ENCODE measurements around the gene TAOK2.
"Not testable (repeated sequence)": the region's sequence is repeated elsewhere in the genome, so short reads cannot be mapped to it uniquely, and the experiment has no call there.

TAOK2 gene

DNA sequence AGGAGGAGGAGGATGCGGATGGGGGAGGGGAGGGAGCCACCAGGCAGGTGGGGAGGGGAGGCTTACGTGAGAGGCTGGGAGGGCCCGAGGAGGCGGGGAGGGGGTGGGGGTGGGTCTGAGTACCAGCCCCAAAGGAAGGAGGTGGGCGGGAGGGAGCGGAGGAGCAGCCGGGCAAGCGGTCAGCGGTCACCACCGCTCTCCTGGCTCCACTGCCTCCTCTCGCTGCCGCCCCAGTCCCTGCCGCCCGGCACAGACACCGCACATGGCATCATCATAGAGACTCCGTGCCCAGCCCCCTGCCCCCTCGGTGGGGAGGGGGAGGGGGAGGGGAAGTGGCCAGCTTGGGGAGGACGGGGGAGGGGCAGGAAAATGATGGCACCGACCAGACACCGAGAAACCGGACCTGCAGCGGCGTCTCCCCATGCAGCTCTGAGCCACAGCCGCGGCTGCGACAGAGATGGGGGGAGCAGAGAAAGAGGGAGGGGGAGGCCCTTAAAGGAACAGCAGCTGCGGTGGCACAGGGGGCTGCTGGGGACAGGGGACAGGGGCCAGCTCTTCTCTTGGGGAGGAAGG, 57.3 kb downstream of the TAOK2 start, which contains the start of gene TLCD3B:
TSS of gene TLCD3B (minus strand) at position 431 of the 573 bp plus-strand sequence. CDS start 744 bp downstream, outside the sequence.
- TF ChIP-seq, protein P1, sequence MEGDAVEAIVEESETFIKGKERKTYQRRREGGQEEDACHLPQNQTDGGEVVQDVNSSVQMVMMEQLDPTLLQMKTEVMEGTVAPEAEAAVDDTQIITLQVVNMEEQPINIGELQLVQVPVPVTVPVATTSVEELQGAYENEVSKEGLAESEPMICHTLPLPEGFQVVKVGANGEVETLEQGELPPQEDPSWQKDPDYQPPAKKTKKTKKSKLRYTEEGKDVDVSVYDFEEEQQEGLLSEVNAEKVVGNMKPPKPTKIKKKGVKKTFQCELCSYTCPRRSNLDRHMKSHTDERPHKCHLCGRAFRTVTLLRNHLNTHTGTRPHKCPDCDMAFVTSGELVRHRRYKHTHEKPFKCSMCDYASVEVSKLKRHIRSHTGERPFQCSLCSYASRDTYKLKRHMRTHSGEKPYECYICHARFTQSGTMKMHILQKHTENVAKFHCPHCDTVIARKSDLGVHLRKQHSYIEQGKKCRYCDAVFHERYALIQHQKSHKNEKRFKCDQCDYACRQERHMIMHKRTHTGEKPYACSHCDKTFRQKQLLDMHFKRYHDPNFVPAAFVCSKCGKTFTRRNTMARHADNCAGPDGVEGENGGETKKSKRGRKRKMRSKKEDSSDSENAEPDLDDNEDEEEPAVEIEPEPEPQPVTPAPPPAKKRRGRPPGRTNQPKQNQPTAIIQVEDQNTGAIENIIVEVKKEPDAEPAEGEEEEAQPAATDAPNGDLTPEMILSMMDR (IDR thresholded peaks at IDR 0.05; ENCODE audit: borderline replicate concordance, control extremely low read depth, extremely low read depth, insufficient read depth, missing control alignments), result no peak
- no peak for DNase-seq (ENCODE audit: low spot score)
- in situ Hi-C loops (cut with MboI; ENCODE audit: low sequenced_read_pairs, unreplicated experiment), result no loop called here

DNA sequence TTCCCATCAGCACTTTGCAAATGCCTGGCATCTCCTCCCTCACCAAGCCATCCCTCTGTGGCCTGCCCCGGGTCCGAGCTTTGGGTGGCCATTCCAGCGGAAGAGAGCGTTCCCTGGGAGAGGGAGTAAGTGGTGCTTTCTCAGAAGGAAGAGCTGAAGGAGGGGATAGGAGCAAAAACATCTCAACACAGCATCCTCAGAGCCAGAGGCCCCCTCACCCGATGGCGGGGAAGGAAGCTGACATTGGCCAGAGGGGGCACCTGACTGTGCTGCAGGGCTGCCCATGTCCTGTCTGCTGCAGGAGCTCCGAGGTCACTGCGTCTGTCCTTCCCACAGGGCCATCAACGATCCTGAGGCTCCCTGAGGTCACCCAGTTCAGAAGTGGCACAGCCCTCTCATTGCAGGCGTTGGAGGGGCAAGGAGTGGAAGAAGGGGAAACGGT, 57.8 kb downstream of the TAOK2 start:
- TF ChIP-seq, protein P1 (IDR thresholded peaks at IDR 0.05; ENCODE audit: borderline replicate concordance, control extremely low read depth, extremely low read depth, insufficient read depth, missing control alignments), result no peak
- in situ Hi-C loops (cut with MboI; ENCODE audit: low sequenced_read_pairs, unreplicated experiment), result no loop called here
- DNase-seq (ENCODE audit: low spot score), result no peak

DNA sequence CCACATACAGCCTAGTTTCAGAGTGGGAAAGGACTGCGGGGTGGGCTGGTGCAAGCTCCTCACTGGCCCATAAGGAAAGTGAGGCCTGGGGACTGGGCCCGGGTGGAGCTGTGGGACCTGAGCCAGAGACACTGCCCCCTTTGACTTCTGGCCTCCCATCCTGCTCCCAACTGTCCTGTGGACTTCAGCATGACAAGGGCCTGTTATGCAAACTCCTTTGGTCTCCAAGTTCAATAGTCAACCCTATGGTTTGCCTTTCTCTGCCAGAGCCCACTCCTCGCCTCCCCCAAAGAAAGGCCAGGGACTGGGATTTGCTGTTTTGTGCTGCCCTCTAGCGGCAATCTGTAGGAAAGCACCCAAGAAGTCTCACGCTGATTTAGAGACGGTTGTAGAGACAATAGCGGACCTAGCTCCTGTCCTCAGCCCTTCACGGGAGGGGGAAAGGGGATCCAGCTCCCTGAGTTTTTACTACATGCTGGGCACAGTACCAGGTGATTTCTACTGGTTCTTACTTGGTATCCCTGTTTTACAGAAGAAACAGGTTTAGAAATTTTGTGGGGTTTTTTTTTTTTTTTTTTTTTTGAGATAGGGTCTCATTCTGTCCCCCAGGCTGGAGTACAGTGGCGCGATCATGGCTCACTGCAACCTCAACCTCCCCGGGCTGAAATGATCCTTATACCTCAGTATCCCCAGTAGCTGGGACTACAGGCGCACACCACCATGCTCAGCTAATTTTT, 58.6 kb downstream of the TAOK2 start:
- peak; percentile 88 for DNase-seq (ENCODE audit: low spot score)
- TF ChIP-seq, protein P1 (IDR thresholded peaks at IDR 0.05; ENCODE audit: borderline replicate concordance, control extremely low read depth, extremely low read depth, insufficient read depth, missing control alignments), result peak; percentile 87
- in situ Hi-C loops (cut with MboI; ENCODE audit: low sequenced_read_pairs, unreplicated experiment), result no loop called here

DNA sequence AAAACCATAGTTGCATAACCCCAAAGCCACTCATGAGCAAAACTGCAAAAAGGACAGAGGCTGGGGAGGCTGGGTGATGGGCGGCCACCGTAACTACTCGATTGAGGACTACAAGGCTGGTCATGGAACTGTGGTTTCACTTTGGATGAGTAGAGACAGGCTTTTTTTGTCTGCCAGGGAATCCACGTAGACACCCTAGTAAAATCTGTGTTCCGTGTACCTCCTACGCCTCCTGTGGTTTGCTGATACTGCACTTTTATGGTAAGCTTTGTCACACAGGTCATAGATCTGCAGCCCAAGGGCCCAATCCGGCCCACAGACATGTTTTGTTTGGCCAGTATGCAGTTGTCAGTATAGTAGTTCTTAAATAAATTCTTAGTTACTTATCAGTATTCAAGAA, 59.6 kb downstream of the TAOK2 start:
- in situ Hi-C loops (cut with MboI; ENCODE audit: low sequenced_read_pairs, unreplicated experiment), result no loop called here
- DNase-seq (ENCODE audit: low spot score), result no peak
- TF ChIP-seq, protein P1 (IDR thresholded peaks at IDR 0.05; ENCODE audit: borderline replicate concordance, control extremely low read depth, extremely low read depth, insufficient read depth, missing control alignments), result no peak

DNA sequence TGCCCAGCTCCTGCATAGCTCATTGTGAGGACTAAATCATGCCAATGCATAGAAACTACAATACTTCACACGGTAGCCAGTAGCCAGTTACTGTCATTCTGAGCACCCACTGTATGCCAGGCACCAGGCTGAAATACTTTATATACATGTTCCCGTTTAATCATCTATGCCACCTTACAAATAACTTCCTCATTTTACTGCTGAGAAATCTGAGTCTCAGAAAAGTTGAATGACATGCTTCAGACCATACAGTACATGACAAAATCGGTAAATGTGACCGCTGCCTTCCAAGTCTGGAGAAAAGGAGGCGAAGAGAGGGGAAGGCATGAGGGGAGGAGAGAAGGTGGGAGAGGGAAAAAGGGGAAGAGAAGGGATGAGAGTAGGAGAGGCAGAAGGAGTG, 66.6 kb downstream of the TAOK2 start:
- in situ Hi-C loops (cut with MboI; ENCODE audit: low sequenced_read_pairs, unreplicated experiment), result no loop called here
- TF ChIP-seq, protein P1 (IDR thresholded peaks at IDR 0.05; ENCODE audit: borderline replicate concordance, control extremely low read depth, extremely low read depth, insufficient read depth, missing control alignments), result no peak
- no peak for DNase-seq (ENCODE audit: low spot score)

DNA sequence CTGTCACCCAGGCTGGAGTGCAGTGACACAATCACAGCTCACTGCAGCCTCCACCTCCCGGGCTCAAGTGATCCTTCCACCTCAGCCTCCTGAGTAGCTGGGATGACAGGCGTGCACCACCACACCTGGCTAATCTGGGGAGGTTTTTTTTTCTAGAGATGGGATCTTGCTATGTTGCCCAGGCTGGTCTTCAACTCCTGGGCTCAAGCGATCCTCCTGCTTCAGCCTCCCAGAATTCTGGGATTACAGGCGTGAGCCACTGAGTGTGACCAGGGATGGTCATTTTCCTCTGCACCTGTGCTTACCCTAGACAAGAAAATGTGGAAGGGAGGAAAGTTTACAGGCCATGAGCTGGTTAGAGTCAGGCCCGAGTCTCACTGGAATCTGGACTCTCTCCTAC, 67.0 kb downstream of the TAOK2 start:
- in situ Hi-C loops (cut with MboI; ENCODE audit: low sequenced_read_pairs, unreplicated experiment); DNase-seq (ENCODE audit: low spot score): not testable (repeated sequence)

- in situ Hi-C loops (cut with MboI; ENCODE audit: low sequenced_read_pairs, unreplicated experiment), result no loop called here
- no peak for DNase-seq (ENCODE audit: low spot score)
- TF ChIP-seq, protein P1 (IDR thresholded peaks at IDR 0.05; ENCODE audit: borderline replicate concordance, control extremely low read depth, extremely low read depth, insufficient read depth, missing control alignments), result no peak
Observed at GRCh38 chr16:30041841-30042240, 68.2 kb downstream of the TAOK2 start.

All from GM13976 (cell line).